ENCODE measurements around the gene SEC14L1. TPM values are rescaled to one million over a fixed set of nuclear protein-coding genes. Genes with fewer than 3 reads are reported as not detected.

The SEC14L1 gene
- total and polyA plus RNA-seq, 4 donors: 17.0 to 52.0 (median 26.8) TPM

GRCh38 chr17:77242118-77242851 is 101.5 kb downstream of the SEC14L1 start:
- Histone ChIP-seq H3K27me3 (ENCODE audit: control insufficient read depth in 4 of 4, insufficient read depth in 4 of 4, low read length in 3 of 4) (no peaks in the 10 kb centered on the region), H3K9ac (ENCODE audit: low read depth in 1 of 2, low read length in 2 of 2) (no peak overlapping the region), H3K9me3 (ENCODE audit: control insufficient read depth in 4 of 4, low read length in 3 of 4) (no peaks in the 10 kb centered on the region), H3K4me1 (ENCODE audit: control insufficient read depth in 4 of 4, insufficient read depth in 4 of 4, low read length in 3 of 4) (peaks cover 0 to 8% (median 6%) of the 10 kb centered on the region in 4 donors), H3K36me3 (ENCODE audit: control insufficient read depth in 4 of 4, insufficient read depth in 3 of 4, low read depth in 1 of 4, low read length in 3 of 4) (no peaks in the 10 kb centered on the region), H3K4me3 (ENCODE audit: low read depth in 1 of 3, low read length in 3 of 3) (no peak overlapping the region), H3K27ac (ENCODE audit: low read depth in 1 of 2, low read length in 2 of 2) (no peak overlapping the region)
- 75% methylated on average over 23 of the region's 23 CpGs for WGBS
- no peak for TF ChIP-seq EGR1 (IDR thresholded peaks at IDR 0.05; ENCODE audit: low read depth in 2 of 2)
- no peak for TF ChIP-seq JUND (IDR thresholded peaks at IDR 0.05)
- no peak for TF ChIP-seq TAF1 (conservative IDR thresholded peaks at IDR 0.05)
- no peak for TF ChIP-seq REST (IDR thresholded peaks at IDR 0.05)
- no peak for TF ChIP-seq NR2F2 (IDR thresholded peaks at IDR 0.05)
- TF ChIP-seq RXRA (IDR thresholded peaks at IDR 0.05): no peak
- TF ChIP-seq, protein P1, sequence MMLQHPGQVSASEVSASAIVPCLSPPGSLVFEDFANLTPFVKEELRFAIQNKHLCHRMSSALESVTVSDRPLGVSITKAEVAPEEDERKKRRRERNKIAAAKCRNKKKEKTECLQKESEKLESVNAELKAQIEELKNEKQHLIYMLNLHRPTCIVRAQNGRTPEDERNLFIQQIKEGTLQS (IDR thresholded peaks at IDR 0.05): no peak
- TF ChIP-seq FOXA2 (IDR thresholded peaks at IDR 0.05): no peak
- TF ChIP-seq FOXA1 (IDR thresholded peaks at IDR 0.05): no peak
- no peak for TF ChIP-seq GABPA (IDR thresholded peaks at IDR 0.05 in 1 of 2, conservative IDR thresholded peaks at IDR 0.05 in 1 of 2)
- TF ChIP-seq YY1 (IDR thresholded peaks at IDR 0.05): no peak
- no peak for TF ChIP-seq HNF4G (IDR thresholded peaks at IDR 0.05)
- no peak for TF ChIP-seq HNF4A (conservative IDR thresholded peaks at IDR 0.05)
- no peak for TF ChIP-seq ZBTB33 (IDR thresholded peaks at IDR 0.05)
- no peak for TF ChIP-seq MAX (IDR thresholded peaks at IDR 0.05)
- TF ChIP-seq RAD21 (IDR thresholded peaks at IDR 0.05): no peak
- TF ChIP-seq, protein P2, sequence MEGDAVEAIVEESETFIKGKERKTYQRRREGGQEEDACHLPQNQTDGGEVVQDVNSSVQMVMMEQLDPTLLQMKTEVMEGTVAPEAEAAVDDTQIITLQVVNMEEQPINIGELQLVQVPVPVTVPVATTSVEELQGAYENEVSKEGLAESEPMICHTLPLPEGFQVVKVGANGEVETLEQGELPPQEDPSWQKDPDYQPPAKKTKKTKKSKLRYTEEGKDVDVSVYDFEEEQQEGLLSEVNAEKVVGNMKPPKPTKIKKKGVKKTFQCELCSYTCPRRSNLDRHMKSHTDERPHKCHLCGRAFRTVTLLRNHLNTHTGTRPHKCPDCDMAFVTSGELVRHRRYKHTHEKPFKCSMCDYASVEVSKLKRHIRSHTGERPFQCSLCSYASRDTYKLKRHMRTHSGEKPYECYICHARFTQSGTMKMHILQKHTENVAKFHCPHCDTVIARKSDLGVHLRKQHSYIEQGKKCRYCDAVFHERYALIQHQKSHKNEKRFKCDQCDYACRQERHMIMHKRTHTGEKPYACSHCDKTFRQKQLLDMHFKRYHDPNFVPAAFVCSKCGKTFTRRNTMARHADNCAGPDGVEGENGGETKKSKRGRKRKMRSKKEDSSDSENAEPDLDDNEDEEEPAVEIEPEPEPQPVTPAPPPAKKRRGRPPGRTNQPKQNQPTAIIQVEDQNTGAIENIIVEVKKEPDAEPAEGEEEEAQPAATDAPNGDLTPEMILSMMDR (IDR thresholded peaks at IDR 0.05; ENCODE audit: low read depth, low read length, missing input control): no peak
- no peak for TF ChIP-seq SP1 (IDR thresholded peaks at IDR 0.05)
- no peak for DNase-seq (ENCODE audit: low spot score)
